Measurements from ENCODE around the gene FAM50B. TPM values are rescaled to one million over a fixed set of nuclear protein-coding genes. Genes with fewer than 3 reads are reported as not detected.
A peak's percentile ranks its signal among the peaks of the same experiment; 100 is the strongest.
"Not testable (repeated sequence)": the region's sequence is repeated elsewhere in the genome, so short reads cannot be mapped to it uniquely, and the experiment has no call there.

The FAM50B gene
- total RNA-seq, 2 donors from 2014 or later: 12.4 to 17.3 TPM

GRCh38 chr6:3857468-3858456 is 8.6 kb downstream of the FAM50B start:
- ATAC-seq (ENCODE audit: insufficient number of reproducible peaks, low FRiP score, low read depth) (no peak), DNase-seq (ENCODE audit: low spot score) (no peak)
- Histone ChIP-seq H3K27me3 (replicated peaks; ENCODE audit: insufficient read depth) (no peaks in the 10 kb centered on the region), H3K9me3 (no peaks in the 10 kb centered on the region), H3K4me3 (no peak overlapping the region), H3K36me3 (no peaks in the 10 kb centered on the region), H3K4me1 (ENCODE audit: control insufficient read depth in 1 of 2, low read depth in 2 of 2) (peaks cover 9 to 26% of the 10 kb centered on the region in 2 donors), H3K27ac (peak overlapping the region in 1 of 2 donors; percentile 9)
- TF ChIP-seq CTCF (IDR thresholded peaks at IDR 0.05): no peak

DNA sequence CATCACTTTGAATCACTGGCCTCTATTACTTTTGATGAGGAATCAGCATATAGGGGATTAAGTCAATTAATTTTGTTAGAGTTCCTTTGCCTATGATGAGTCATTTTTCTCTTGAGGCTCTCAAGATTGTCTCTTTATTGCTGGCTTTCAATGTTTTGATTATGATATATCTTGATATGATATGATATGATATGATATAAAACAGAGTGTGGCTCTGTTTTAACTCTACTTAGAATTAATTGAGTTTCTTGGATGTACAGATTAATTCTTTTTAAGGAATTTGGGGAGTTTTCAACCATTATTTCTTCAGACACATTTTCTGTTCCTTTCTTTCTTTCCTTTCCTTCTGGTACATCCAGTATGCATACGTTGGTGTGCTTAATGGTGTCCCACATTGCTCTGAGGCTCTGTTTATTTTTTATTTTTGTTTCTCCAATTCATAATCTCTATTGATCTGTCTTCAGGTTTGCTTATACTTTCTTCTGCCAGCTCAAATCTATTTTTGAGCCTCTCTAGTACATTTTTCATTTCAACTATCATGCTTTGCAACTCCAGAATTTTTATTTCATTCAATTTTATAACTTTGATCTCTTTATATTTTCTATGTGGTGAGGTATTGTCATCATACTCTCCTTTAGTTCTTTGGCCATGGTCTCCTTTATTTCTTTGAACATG is 10.8 kb downstream of the FAM50B start:
- Histone ChIP-seq H3K27me3 (replicated peaks; ENCODE audit: insufficient read depth) (no peaks in the 10 kb centered on the region), H3K36me3 (no peaks in the 10 kb centered on the region), H3K27ac (no peak overlapping the region), H3K4me1 (ENCODE audit: control insufficient read depth in 1 of 2, low read depth in 2 of 2) (peaks cover 9 to 26% of the 10 kb centered on the region in 2 donors), H3K4me3 (no peak overlapping the region), H3K9me3 (no peaks in the 10 kb centered on the region)
- ATAC-seq (ENCODE audit: insufficient number of reproducible peaks, low FRiP score, low read depth): no peak
- DNase-seq (ENCODE audit: low spot score): no peak
- no peak for TF ChIP-seq CTCF (IDR thresholded peaks at IDR 0.05)

DNA sequence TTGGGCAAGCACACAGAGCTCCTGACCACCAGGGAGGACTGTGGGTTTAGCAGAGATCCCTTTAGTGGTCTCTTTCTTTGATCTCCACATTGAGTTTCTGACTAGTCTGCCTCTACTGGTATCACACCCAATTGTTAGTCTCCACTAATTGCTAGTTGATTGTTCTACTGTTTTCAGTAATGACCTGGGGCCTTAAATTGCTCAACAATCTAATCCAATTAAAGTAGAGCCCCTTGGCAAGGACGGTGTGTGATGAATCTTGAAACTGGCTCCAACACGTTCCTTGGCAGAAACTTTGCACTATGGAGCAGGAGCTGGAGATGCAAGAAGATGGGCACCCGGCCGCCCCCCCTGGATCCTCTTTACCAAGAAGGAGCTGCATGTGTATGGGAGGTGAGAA is 12.3 kb downstream of the FAM50B start:
- H3K9me3 ChIP-seq: no peaks in the 10 kb centered on the region
- no peak overlapping the region for H3K27ac ChIP-seq
- no peak for DNase-seq (ENCODE audit: low spot score)
- no peaks in the 10 kb centered on the region for H3K36me3 ChIP-seq
- H3K27me3 ChIP-seq (replicated peaks; ENCODE audit: insufficient read depth): no peaks in the 10 kb centered on the region
- no peak for TF ChIP-seq CTCF (IDR thresholded peaks at IDR 0.05)
- H3K4me1 ChIP-seq (ENCODE audit: control insufficient read depth in 1 of 2, low read depth in 2 of 2): peaks cover 7 to 15% of the 10 kb centered on the region in 2 donors
- no peak overlapping the region for H3K4me3 ChIP-seq
- no peak for ATAC-seq (ENCODE audit: insufficient number of reproducible peaks, low FRiP score, low read depth)

DNA sequence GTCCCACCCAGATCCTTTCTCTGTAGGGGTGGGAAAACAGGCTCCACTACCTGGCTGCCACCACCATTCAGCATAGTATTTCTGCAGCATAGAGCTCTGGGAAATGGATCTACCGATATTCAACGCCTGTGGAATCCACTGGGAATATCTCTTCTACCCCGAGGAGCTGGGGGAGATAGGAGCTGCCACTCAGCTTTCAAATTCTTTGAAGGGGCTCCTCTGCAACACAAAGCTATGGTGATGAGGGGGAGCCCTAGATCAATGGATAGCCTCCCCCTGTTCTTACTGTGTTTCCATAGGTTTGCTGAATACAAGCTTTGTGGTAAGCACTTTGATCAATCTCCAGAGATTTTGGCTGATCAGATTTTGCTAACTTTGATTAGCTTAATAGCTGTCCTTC is 12.9 kb downstream of the FAM50B start:
- no peak for TF ChIP-seq CTCF (IDR thresholded peaks at IDR 0.05)
- ATAC-seq (ENCODE audit: insufficient number of reproducible peaks, low FRiP score, low read depth) (no peak), DNase-seq (ENCODE audit: low spot score) (no peak)
- no peak overlapping the region for H3K4me3 ChIP-seq
- no peaks in the 10 kb centered on the region for H3K9me3 ChIP-seq
- no peaks in the 10 kb centered on the region for H3K36me3 ChIP-seq
- H3K27ac ChIP-seq: no peak overlapping the region
- H3K4me1 ChIP-seq (ENCODE audit: control insufficient read depth in 1 of 2, low read depth in 2 of 2): peaks cover 1 to 9% of the 10 kb centered on the region in 2 donors
- no peaks in the 10 kb centered on the region for H3K27me3 ChIP-seq (replicated peaks; ENCODE audit: insufficient read depth)

DNA sequence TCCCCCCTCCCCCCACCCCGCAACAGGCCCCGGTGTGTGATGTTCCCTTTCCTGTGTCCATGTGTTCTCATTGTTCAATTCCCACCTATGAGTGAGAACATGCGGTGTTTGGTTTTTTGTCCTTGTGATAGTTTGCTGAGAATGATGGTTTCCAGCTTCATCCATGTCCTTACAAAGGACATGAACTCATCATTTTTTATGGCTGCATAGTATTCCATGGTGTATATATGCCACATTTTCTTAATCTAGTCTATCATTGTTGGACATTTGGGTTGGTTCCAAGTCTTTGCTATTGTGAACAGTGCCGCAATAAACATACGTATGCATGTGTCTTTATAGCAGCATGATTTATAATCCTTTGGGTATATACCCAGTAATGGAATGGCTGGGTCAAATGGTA is 14.1 kb downstream of the FAM50B start:
- not testable (repeated sequence) for H3K27ac ChIP-seq; H3K9me3 ChIP-seq; ATAC-seq (ENCODE audit: insufficient number of reproducible peaks, low FRiP score, low read depth); DNase-seq (ENCODE audit: low spot score); H3K4me1 ChIP-seq (ENCODE audit: control insufficient read depth in 1 of 2, low read depth in 2 of 2); H3K4me3 ChIP-seq; H3K27me3 ChIP-seq (replicated peaks; ENCODE audit: insufficient read depth); H3K36me3 ChIP-seq

Measured in thoracic aorta (tissue), 2 donors.